ENCODE measurements around the gene APBA3. TPM values are rescaled to one million over a fixed set of nuclear protein-coding genes. Genes with fewer than 3 reads are reported as not detected.

Gene APBA3
- total and polyA plus RNA-seq, 5 donors: 10.5 to 14.0 (median 12.7) TPM

- H3K27ac ChIP-seq (ENCODE audit: low read length): no peak overlapping the region
- ATAC-seq (no peak), DNase-seq (no peak)
- H3K4me1 ChIP-seq (ENCODE audit: control insufficient read depth, insufficient read depth, low read length): no peaks in the 10 kb centered on the region
- no peaks in the 10 kb centered on the region for H3K9me3 ChIP-seq (ENCODE audit: control insufficient read depth, low read length)
- 94% methylated on average over 2 of the region's 2 CpGs for WGBS
- H3K27me3 ChIP-seq (ENCODE audit: control insufficient read depth, insufficient read depth): no peaks in the 10 kb centered on the region
- intact Hi-C loops (cut with DNase I): no loop called here
- H3K4me3 ChIP-seq (ENCODE audit: low read length): no peak overlapping the region
Measured at GRCh38 chr19:3743486-3743885, 18.0 kb downstream of the APBA3 start.

- DNase-seq: no peak
- ATAC-seq: no peak
- no peaks in the 10 kb centered on the region for H3K4me1 ChIP-seq (ENCODE audit: control insufficient read depth, insufficient read depth, low read length)
- H3K4me3 ChIP-seq (ENCODE audit: low read length): no peak overlapping the region
- H3K27me3 ChIP-seq (ENCODE audit: control insufficient read depth, insufficient read depth): no peaks in the 10 kb centered on the region
- intact Hi-C loops (cut with DNase I): no loop called here
- no peaks in the 10 kb centered on the region for H3K9me3 ChIP-seq (ENCODE audit: control insufficient read depth, low read length)
- H3K27ac ChIP-seq (ENCODE audit: low read length): no peak overlapping the region
- WGBS: 92% methylated on average over 24 of the region's 24 CpGs
Measured at GRCh38 chr19:3740431-3740830, 21.1 kb downstream of the APBA3 start.

GRCh38 chr19:3738477-3739220 is 22.8 kb downstream of the APBA3 start:
- H3K27ac ChIP-seq (ENCODE audit: low read length): no peak overlapping the region
- H3K4me1 ChIP-seq (ENCODE audit: control insufficient read depth, insufficient read depth, low read length): no peaks in the 10 kb centered on the region
- H3K9me3 ChIP-seq (ENCODE audit: control insufficient read depth, low read length): no peaks in the 10 kb centered on the region
- H3K27me3 ChIP-seq (ENCODE audit: control insufficient read depth, insufficient read depth): no peaks in the 10 kb centered on the region
- no peak overlapping the region for H3K4me3 ChIP-seq (ENCODE audit: low read length)
- intact Hi-C loops (cut with DNase I): no loop called here
- ATAC-seq: no peak
- no peak for DNase-seq
- 84% methylated on average over 32 of the region's 32 CpGs for WGBS

DNA sequence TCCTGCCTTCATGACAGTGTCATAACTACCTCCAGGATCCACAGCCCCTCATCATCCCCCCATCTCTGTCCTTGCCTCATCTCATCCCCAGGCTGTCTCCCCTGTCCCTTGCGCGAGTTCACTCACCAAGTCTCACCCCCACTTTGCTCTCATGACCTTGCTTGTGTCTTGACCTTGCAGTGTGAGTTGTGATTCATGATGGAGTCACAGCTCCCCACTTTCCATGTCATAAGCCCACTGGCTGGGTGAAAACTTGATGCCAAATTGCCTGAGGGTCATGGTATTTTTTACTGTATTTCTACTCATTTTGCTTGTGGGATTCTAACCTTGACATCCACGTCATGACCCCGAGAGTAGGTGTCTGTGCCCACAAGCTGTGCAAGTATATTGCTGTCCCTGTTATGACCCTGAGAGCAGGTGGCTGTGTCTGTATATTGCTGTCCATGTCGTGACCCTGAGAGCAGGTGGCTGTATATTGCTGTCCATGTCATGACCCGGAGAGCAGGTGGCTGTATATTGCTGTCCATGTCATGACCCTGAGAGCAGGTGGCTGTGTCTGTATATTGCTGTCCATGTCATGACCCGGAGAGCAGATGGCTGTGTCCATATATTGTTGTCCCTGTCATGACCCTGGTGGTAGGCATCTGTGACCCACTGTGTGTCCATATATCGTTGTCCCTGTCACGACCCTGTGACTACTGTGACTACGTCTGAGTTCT is 23.8 kb downstream of the APBA3 start:
- 85% methylated on average over 10 of the region's 10 CpGs for whole genome bisulfite sequencing
- H3K27ac ChIP-seq (ENCODE audit: low read length): no peak overlapping the region
- H3K9me3 ChIP-seq (ENCODE audit: control insufficient read depth, low read length): no peaks in the 10 kb centered on the region
- no peaks in the 10 kb centered on the region for H3K27me3 ChIP-seq (ENCODE audit: control insufficient read depth, insufficient read depth)
- no peak overlapping the region for H3K4me3 ChIP-seq (ENCODE audit: low read length)
- DNase-seq (no peak), ATAC-seq (no peak)
- intact Hi-C loops (cut with DNase I): no loop called here
- H3K4me1 ChIP-seq (ENCODE audit: control insufficient read depth, insufficient read depth, low read length): no peaks in the 10 kb centered on the region

GRCh38 chr19:3736106-3736724 is 25.3 kb downstream of the APBA3 start:
- DNase-seq (no peak), ATAC-seq (peak in 1 of 2 donors; percentile 24)
- no peaks in the 10 kb centered on the region for H3K4me1 ChIP-seq (ENCODE audit: control insufficient read depth, insufficient read depth, low read length)
- intact Hi-C loops (cut with DNase I): no loop called here
- no peak overlapping the region for H3K27ac ChIP-seq (ENCODE audit: low read length)
- WGBS: 81% methylated on average over 21 of the region's 21 CpGs
- no peaks in the 10 kb centered on the region for H3K27me3 ChIP-seq (ENCODE audit: control insufficient read depth, insufficient read depth)
- H3K4me3 ChIP-seq (ENCODE audit: low read length): no peak overlapping the region
- no peaks in the 10 kb centered on the region for H3K9me3 ChIP-seq (ENCODE audit: control insufficient read depth, low read length)

GRCh38 chr19:3734310-3734600 is 27.2 kb downstream of the APBA3 start:
- WGBS: 86% methylated on average over 14 of the region's 14 CpGs
- ATAC-seq: no peak
- intact Hi-C loops (cut with DNase I): no loop called here
- DNase-seq: no peak
- H3K9me3 ChIP-seq (ENCODE audit: control insufficient read depth, low read length): no peaks in the 10 kb centered on the region
- no peaks in the 10 kb centered on the region for H3K4me1 ChIP-seq (ENCODE audit: control insufficient read depth, insufficient read depth, low read length)
- no peaks in the 10 kb centered on the region for H3K27me3 ChIP-seq (ENCODE audit: control insufficient read depth, insufficient read depth)
- no peak overlapping the region for H3K27ac ChIP-seq (ENCODE audit: low read length)
- H3K4me3 ChIP-seq (ENCODE audit: low read length): no peak overlapping the region

- 65% methylated on average over 20 of the region's 20 CpGs for WGBS
- H3K27ac ChIP-seq (ENCODE audit: low read length): no peak overlapping the region
- H3K4me1 ChIP-seq (ENCODE audit: control insufficient read depth, insufficient read depth, low read length): no peaks in the 10 kb centered on the region
- H3K9me3 ChIP-seq (ENCODE audit: control insufficient read depth, low read length): no peaks in the 10 kb centered on the region
- H3K4me3 ChIP-seq (ENCODE audit: low read length): no peak overlapping the region
- ATAC-seq: no peak
- DNase-seq: no peak
- intact Hi-C loops (cut with DNase I): no loop called here
- H3K27me3 ChIP-seq (ENCODE audit: control insufficient read depth, insufficient read depth): no peaks in the 10 kb centered on the region
Measured at GRCh38 chr19:3733549-3734309, 27.8 kb downstream of the APBA3 start.

DNA sequence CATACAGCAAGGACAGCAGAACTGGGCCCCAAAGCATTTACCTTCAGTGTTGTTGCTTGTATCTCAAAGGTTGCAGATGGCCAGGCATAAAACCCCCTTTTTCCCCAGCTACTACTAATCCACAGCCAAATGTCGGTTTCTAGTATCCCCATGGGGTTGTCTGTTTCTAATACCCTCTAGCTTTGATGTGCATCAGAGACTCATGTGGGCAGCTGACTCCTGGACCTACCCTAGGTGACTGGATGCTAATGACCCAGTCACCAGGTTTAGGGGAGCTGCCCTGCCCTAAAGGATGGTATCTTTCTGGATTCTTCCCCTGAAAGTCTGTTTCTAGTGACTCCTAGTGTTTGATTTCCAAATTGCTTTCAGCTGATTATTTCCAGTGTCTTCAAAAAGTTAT is 29.4 kb downstream of the APBA3 start:
- no peaks in the 10 kb centered on the region for H3K9me3 ChIP-seq (ENCODE audit: control insufficient read depth, low read length)
- H3K4me3 ChIP-seq (ENCODE audit: low read length): no peak overlapping the region
- no peaks in the 10 kb centered on the region for H3K27me3 ChIP-seq (ENCODE audit: control insufficient read depth, insufficient read depth)
- DNase-seq: no peak
- no peak overlapping the region for H3K27ac ChIP-seq (ENCODE audit: low read length)
- no peaks in the 10 kb centered on the region for H3K4me1 ChIP-seq (ENCODE audit: control insufficient read depth, insufficient read depth, low read length)
- 81% methylated on average over 1 of the region's 1 CpG for WGBS
- ATAC-seq: no peak
- intact Hi-C loops (cut with DNase I): no loop called here

DNA sequence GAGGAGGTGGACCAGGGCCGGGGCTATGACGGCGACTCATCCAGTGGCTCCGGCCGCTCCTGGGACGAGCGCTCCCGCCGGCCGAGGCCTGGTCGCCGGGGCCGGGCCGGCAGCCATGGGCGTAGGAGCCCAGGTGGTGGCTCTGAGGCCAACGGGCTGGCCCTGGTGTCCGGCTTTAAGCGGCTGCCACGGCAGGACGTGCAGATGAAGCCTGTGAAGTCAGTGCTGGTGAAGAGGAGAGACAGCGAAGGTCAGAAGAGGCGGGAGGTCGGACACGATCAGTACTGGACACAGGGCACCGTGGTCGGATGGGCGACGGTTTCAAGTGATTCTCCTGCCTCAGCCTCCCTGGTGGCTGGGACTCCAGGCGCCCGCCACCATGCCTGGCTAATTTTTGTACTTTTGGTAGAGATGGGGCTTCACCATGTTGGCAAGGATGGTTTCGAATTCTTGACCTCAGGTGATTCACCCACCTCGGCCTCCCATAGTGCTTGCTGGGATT is 31.0 kb downstream of the APBA3 start:
- ATAC-seq: no peak
- intact Hi-C loops (cut with DNase I): no loop called here
- no peaks in the 10 kb centered on the region for H3K4me1 ChIP-seq (ENCODE audit: control insufficient read depth, insufficient read depth, low read length)

GRCh38 chr19:3725640-3726310 is 35.7 kb downstream of the APBA3 start:
- H3K4me1 ChIP-seq (ENCODE audit: control insufficient read depth, insufficient read depth, low read length): no peaks in the 10 kb centered on the region
- intact Hi-C loops (cut with DNase I): no loop called here
- no peak overlapping the region for H3K27ac ChIP-seq (ENCODE audit: low read length)
- no peak for DNase-seq
- H3K4me3 ChIP-seq (ENCODE audit: low read length): no peak overlapping the region
- H3K9me3 ChIP-seq (ENCODE audit: control insufficient read depth, low read length): no peaks in the 10 kb centered on the region
- no peak for ATAC-seq
- WGBS: 28% methylated on average over 14 of the region's 14 CpGs
- no peaks in the 10 kb centered on the region for H3K27me3 ChIP-seq (ENCODE audit: control insufficient read depth, insufficient read depth)

More for the DNA sequence above, 31.0 kb downstream of the APBA3 start:
- WGBS: 95% methylated on average over 32 of the region's 32 CpGs
- Histone ChIP-seq H3K27ac (ENCODE audit: low read length) (no peak overlapping the region), H3K4me3 (ENCODE audit: low read length) (no peak overlapping the region), H3K9me3 (ENCODE audit: control insufficient read depth, low read length) (no peaks in the 10 kb centered on the region), H3K27me3 (ENCODE audit: control insufficient read depth, insufficient read depth) (no peaks in the 10 kb centered on the region)
- no peak for DNase-seq
